HG03045 (cell line): Measurements from ENCODE around the gene ATF6.
A peak's percentile ranks its signal among the peaks of the same experiment; 100 is the strongest.
"Not testable (repeated sequence)": the region's sequence is repeated elsewhere in the genome, so short reads cannot be mapped to it uniquely, and the experiment has no call there.

ENCODE experiments used
- ATAC-seq: cut with Tn5 transposase; IDR thresholded peaks from one replicate; pipeline ENCODE4 v1.9.1; 2021; ENCODE audit warnings: mild to moderate bottlenecking, moderate library complexity; ENCODE audit not compliant: unreplicated experiment

ATF6 gene

GRCh38 chr1:161777261-161777660 lies 11.1 kb downstream of the ATF6 start:
- no peak for ATAC-seq

- ATAC-seq = no peak
These were observed 12.4 kb downstream of the ATF6 start for GRCh38 chr1:161778522-161778921.

DNA sequence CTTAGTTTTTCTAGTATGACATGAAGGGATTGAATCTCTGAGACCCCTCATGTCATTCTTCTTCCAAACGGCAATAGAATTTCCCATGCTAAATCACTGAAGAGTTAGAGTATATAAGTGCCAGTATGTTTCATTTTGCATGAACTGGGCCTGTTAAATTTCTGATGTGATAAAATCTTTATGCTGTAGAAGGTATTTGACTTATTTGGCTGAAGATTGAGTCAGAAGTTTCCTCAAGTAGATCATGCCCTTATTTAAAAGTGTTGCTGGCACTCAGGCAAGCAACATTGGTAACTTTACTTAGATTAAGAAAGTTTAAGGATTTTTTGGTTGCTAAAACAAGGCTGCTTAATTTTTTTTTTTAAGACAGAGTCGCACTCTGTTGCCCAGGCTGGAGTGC lies 13.3 kb downstream of the ATF6 start:
- no peak for ATAC-seq

DNA sequence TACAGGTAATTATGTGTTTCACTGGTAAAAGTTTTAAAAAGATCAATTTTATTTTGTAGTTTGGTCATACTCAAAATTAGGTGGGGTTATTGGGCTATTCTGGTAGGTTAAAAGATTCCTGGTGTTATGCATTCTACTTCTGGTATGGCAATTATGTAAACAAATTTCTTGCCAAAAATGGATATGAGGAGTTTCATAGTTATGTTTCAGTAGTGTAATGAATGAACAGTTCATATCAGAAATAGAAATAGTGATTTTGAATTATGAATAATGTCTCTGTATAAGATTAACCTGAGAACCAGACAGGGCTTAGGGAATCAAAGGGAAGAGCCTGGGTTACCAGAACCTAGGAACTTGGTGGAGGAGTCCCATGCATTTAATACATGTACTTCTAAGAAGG lies 15.9 kb downstream of the ATF6 start:
- no peak for ATAC-seq

- no peak for ATAC-seq
These were observed 16.8 kb downstream of the ATF6 start for GRCh38 chr1:161782886-161783285.

GRCh38 chr1:161784968-161785367 lies 18.8 kb downstream of the ATF6 start:
- ATAC-seq = no peak

DNA sequence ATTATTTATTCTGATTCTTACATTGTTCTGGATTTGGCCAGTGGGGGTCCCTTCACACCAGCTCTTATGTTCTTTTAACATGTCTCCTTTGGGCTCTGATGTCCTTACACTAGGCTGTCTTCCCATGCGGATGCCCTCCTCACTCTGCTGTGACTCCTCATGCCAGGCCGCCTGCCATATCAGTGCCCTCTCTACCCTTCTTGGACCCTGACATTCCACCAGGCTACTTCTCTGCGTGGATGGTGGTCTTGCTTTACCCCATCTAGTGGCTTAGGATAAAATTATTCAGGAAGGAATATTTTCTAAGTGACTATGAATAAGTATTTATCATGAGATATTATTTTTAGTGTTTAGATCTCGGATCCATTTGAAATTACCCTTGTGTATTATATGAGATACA lies 21.2 kb downstream of the ATF6 start:
- ATAC-seq = no peak

- no peak for ATAC-seq
These were observed 24.6 kb downstream of the ATF6 start for GRCh38 chr1:161790587-161791317.

GRCh38 chr1:161791904-161792655 lies 26.0 kb downstream of the ATF6 start:
- ATAC-seq = no peak

- peak; percentile 55 for ATAC-seq
These were observed 26.6 kb downstream of the ATF6 start for GRCh38 chr1:161792740-161793139.

DNA sequence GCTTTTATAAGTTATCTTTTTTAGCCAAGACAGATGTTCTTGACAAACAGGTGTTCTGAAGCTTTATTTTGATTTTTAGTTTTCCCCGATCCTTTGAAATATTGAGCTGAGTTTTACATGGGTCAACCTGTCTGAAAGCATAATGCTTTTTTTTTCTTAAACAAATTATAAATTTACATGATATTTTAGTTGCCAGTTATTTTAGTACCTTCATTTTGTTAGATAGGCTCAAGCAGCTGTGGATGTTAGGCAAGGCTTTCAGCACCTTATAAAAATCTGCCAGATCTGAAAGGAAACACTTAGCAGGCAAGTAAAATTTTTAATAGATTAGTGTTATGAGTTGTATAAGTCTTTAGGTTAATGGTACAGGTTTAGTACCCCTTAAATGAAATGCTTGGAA lies 33.7 kb downstream of the ATF6 start:
- ATAC-seq = no peak

DNA sequence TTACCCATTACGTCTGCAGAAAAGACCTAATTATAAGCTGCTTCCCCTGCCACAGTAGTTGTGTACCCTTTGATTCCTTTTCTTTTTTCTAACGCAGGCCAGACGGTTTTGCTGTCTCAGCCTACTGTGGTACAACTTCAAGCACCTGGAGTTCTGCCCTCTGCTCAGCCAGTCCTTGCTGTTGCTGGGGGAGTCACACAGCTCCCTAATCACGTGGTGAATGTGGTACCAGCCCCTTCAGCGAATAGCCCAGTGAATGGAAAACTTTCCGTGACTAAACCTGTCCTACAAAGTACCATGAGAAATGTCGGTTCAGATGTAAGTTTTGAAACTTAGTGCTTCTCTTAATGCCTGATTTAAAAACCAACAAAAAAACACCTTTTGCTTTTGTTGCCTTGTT lies 35.8 kb downstream of the ATF6 start:
- no peak for ATAC-seq

- no peak for ATAC-seq
These were observed 37.1 kb downstream of the ATF6 start for GRCh38 chr1:161803181-161803580.

DNA sequence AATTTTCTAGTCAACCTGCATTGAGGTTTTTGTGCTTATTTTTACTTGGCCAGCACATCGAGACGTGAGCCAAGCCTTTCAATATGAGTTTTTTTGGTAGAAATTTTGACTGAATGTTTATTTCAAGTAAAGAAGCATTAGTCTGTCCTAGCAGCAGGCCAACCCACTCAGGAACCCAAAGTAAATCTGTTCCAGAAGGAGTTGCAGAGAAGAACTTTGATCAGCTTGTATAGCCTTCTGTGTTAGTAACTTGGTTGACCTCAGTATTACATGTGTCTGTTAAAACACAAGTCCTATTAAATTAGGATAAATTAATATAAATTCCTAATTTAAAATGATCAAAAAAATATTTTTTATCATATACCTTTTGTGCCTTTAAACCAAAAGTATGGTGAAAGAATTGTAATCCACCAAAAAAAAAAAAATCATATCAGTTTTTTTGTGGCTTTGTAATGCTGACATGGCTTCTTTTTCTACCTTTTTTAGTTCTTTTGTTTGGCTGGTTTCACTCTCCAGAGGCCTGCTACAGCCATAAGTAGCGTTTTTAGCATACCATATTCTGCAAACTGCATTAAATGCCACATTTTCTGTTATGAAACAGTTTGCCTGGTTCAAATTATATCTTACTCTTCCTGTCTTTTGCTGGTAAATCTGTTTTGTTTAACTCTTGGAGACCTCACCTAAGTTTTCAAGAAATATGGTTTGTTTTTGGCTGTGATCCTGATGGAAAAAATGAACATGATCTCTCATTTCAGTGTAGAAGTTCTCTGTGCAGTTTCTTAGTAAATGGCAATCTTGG lies 39.5 kb downstream of the ATF6 start:
- no peak for ATAC-seq

DNA sequence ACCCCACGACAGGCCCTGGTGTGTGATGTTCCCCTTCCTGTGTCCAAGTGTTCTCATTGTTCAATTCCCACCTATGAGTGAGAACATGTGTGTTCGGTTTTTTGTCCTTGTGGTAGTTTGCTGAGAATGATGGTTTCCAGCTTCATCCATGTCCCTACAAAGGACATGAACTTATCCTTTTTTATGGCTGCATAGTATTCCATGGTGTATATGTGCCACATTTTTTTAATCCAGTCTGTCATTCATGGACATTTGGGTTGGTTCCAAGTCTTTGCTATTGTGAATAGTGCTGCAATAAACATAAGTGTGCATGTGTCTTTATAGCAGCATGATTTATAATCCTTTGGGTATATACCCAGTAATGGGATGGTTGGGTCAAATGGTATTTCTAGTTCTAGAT lies 43.1 kb downstream of the ATF6 start:
- ATAC-seq = not testable (repeated sequence)

GRCh38 chr1:161809656-161810055 lies 43.5 kb downstream of the ATF6 start:
- ATAC-seq = not testable (repeated sequence)

- no peak for ATAC-seq
These were observed 44.7 kb downstream of the ATF6 start for GRCh38 chr1:161810780-161811179.

GRCh38 chr1:161816201-161816600 lies 50.1 kb downstream of the ATF6 start:
- no peak for ATAC-seq

DNA sequence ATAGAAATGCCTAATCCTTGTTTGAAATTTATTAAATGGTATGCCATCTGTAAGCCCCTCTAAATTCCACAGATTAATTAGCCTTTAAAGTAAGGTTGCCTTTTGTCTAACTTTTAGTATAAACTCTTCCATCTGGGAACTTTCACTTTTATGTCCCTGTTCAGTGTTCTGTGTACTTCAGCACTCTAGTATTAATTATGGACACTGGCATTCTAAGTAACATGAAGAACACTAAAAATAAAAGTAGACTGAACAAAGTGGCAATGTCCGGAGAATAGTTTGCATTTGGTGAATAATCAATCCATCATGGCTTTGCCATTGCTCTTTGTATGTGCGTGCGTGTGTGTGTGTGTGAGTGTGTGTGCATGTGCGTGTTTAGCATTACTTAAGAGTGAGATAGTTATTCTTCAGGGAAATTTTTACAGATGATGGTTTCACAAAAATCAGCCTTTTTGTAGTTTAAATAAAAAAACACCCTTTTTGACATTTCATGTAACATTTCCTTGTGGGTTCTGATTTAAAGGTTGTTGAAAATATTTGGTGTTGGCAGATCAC lies 51.1 kb downstream of the ATF6 start:
- ATAC-seq = no peak

DNA sequence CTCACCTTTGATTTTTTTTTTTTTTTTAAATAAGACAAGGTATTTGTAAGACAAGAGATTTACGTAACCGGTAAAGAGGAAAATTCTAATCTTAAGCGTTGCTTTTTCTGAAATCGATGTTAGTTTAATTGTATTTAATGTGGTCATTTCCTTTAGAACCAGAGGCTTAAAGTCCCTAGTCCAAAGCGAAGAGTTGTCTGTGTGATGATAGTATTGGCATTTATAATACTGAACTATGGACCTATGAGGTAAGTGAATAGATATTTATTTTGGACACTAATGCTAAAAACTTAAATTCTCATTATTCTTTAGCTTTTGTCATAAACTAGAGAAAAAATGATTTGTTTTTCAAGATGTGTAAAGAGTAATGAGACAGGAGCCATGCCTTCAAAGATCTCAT lies 54.8 kb downstream of the ATF6 start:
- ATAC-seq = no peak

GRCh38 chr1:161824618-161825017 lies 58.5 kb downstream of the ATF6 start:
- no peak for ATAC-seq
